ENCODE measurements around the gene ACSF3. TPM values are rescaled to one million over a fixed set of nuclear protein-coding genes. Genes with fewer than 3 reads are reported as not detected.
A peak's percentile ranks its signal among the peaks of the same experiment; 100 is the strongest.

Gene ACSF3
- total RNA-seq, 4 donors from 2014 or later: 29.9 to 48.0 (median 40.3) TPM

- Histone ChIP-seq H3K4me1 (peaks cover 3 to 66% (median 24%) of the 10 kb centered on the region in 4 donors), H3K27me3 (peaks cover 0 to 46% of the 10 kb centered on the region in 2 donors), H3K9me3 (no peaks in the 10 kb centered on the region), H3K27ac (peak overlapping the region in 1 of 4 donors; percentile 11), H3K36me3 (no peaks in the 10 kb centered on the region), H3K4me3 (no peak overlapping the region)
- 75% methylated on average over 7 of the region's 11 CpGs; no CpG with 5 or more reads in 1 of the 2 donors for WGBS, 2 donors
- no peak for DNase-seq (ENCODE audit: low spot score in 2 of 2)
- TF ChIP-seq POLR2A (IDR thresholded peaks at IDR 0.05): no peak
- TF ChIP-seq CTCF (IDR thresholded peaks at IDR 0.05): no peak
- no peak for TF ChIP-seq EP300 (IDR thresholded peaks at IDR 0.05)
Measured at GRCh38 chr16:89172171-89172527, 78.5 kb downstream of the ACSF3 start.

GRCh38 chr16:89172528-89173173 lies 79.0 kb downstream of the ACSF3 start:
- no peak overlapping the region for H3K4me3 ChIP-seq
- H3K27me3 ChIP-seq: peaks cover 0 to 42% of the 10 kb centered on the region in 2 donors
- DNase-seq (ENCODE audit: low spot score in 2 of 2): no peak
- TF ChIP-seq CTCF (IDR thresholded peaks at IDR 0.05) (no peak), EP300 (IDR thresholded peaks at IDR 0.05) (no peak), POLR2A (IDR thresholded peaks at IDR 0.05) (no peak)
- H3K27ac ChIP-seq: peak overlapping the region in 2 of 4 donors; percentile 11 to 50
- no peaks in the 10 kb centered on the region for H3K36me3 ChIP-seq
- H3K4me1 ChIP-seq: peaks cover 3 to 61% (median 21%) of the 10 kb centered on the region in 4 donors
- WGBS, 2 donors: 43 to 52% methylated on average over 6 to 12 of the region's 13 CpGs
- H3K9me3 ChIP-seq: no peaks in the 10 kb centered on the region

- TF ChIP-seq EP300 (IDR thresholded peaks at IDR 0.05) (no peak), POLR2A (IDR thresholded peaks at IDR 0.05) (no peak), CTCF (IDR thresholded peaks at IDR 0.05) (no peak)
- Histone ChIP-seq H3K9me3 (no peaks in the 10 kb centered on the region), H3K27me3 (peaks cover 0 to 36% of the 10 kb centered on the region in 2 donors), H3K27ac (peak overlapping the region in 2 of 4 donors; percentile 6 to 73), H3K4me1 (peaks cover 3 to 59% (median 21%) of the 10 kb centered on the region in 4 donors), H3K36me3 (no peaks in the 10 kb centered on the region), H3K4me3 (no peak overlapping the region)
- WGBS, 2 donors: 56 to 68% methylated on average over 6 to 11 of the region's 11 CpGs
- no peak for DNase-seq (ENCODE audit: low spot score in 2 of 2)
Measured at GRCh38 chr16:89173174-89173921, 79.7 kb downstream of the ACSF3 start.

GRCh38 chr16:89174055-89174827 lies 80.6 kb downstream of the ACSF3 start:
- no peaks in the 10 kb centered on the region for H3K9me3 ChIP-seq
- peak overlapping the region in 3 of 4 donors; percentile 0 to 82 (median 73) for H3K27ac ChIP-seq
- H3K27me3 ChIP-seq: peaks cover 0 to 27% of the 10 kb centered on the region in 2 donors
- H3K36me3 ChIP-seq: peaks cover 0 to under 1% (median 0%) of the 10 kb centered on the region in 3 donors
- no peak overlapping the region for H3K4me3 ChIP-seq
- 74 to 77% methylated on average over 22 to 23 of the region's 23 CpGs for WGBS, 2 donors
- DNase-seq (ENCODE audit: low spot score in 2 of 2): no peak
- TF ChIP-seq POLR2A (IDR thresholded peaks at IDR 0.05) (no peak), CTCF (IDR thresholded peaks at IDR 0.05) (no peak), EP300 (IDR thresholded peaks at IDR 0.05) (no peak)
- peaks cover 3 to 59% (median 21%) of the 10 kb centered on the region in 4 donors for H3K4me1 ChIP-seq
